Liver (tissue), 9 donors: ENCODE data around the gene HDHD3. TPM values are rescaled to one million over a fixed set of nuclear protein-coding genes. Genes with fewer than 3 reads are reported as not detected.

Experiments
- DNase-seq: peaks from one replicate; pipeline ENCODE4 v3.0.0-alpha.2; 2017; ENCODE audit warnings: low spot score
- H3K27ac ChIP-seq, 2 donors: one replicate each; pipeline ENCODE4 v1.7.0; 2013; ENCODE audit warnings: inconsistent platforms in 2 of 2, low read length in 2 of 2, control low read depth in 1 of 2, low read depth in 1 of 2, mild to moderate bottlenecking in 1 of 2
- H3K27me3 ChIP-seq, 4 donors: one replicate each; pipeline versions ENCODE4 v1.6.1 to v1.7.0; 2013; ENCODE audit warnings: low read length in 3 of 4, inconsistent platforms in 1 of 4, mild to moderate bottlenecking in 1 of 4, moderate library complexity in 1 of 4; ENCODE audit not compliant: control insufficient read depth in 4 of 4, insufficient read depth in 4 of 4
- H3K36me3 ChIP-seq, 4 donors: one replicate each; pipeline versions ENCODE4 v1.6.1 to v1.7.0; 2013; ENCODE audit warnings: low read length in 3 of 4, mild to moderate bottlenecking in 3 of 4, low read depth in 1 of 4, moderate library complexity in 1 of 4; ENCODE audit not compliant: control insufficient read depth in 4 of 4, insufficient read depth in 3 of 4
- H3K4me1 ChIP-seq, 4 donors: one replicate each; pipeline versions ENCODE4 v1.6.1 to v1.7.0; 2013; ENCODE audit warnings: low read length in 3 of 4, mild to moderate bottlenecking in 3 of 4, moderate library complexity in 1 of 4; ENCODE audit not compliant: control insufficient read depth in 4 of 4, insufficient read depth in 4 of 4
- H3K4me3 ChIP-seq, 3 donors: one replicate each; pipeline versions ENCODE4 v1.6.1 to v1.7.0; 2013; ENCODE audit warnings: low read length in 3 of 3, control low read depth in 1 of 3, low read depth in 1 of 3, mild to moderate bottlenecking in 1 of 3
- H3K9ac ChIP-seq, 2 donors: one replicate each; pipeline ENCODE4 v1.7.0; 2013; ENCODE audit warnings: low read length in 2 of 2, mild to moderate bottlenecking in 2 of 2, moderate library complexity in 2 of 2, control low read depth in 1 of 2, low read depth in 1 of 2
- H3K9me3 ChIP-seq, 4 donors: one replicate each; pipeline versions ENCODE4 v1.6.1 to v1.7.0; 2013; ENCODE audit warnings: low read length in 3 of 4; ENCODE audit not compliant: control insufficient read depth in 4 of 4
- EGR1 ChIP-seq, 2 donors: IDR thresholded peaks; 2 replicates each; pipeline ENCODE4 v1.6.1; 2016 to 2018; ENCODE audit warnings: antibody characterized with exemption in 2 of 2, low read depth in 2 of 2
- FOXA2 ChIP-seq: IDR thresholded peaks from 2 replicates; pipeline ENCODE4 v1.6.1; 2016; ENCODE audit warnings: antibody characterized with exemption
- GABPA ChIP-seq, 2 donors: IDR thresholded peaks in 1 of 2; conservative IDR thresholded peaks in 1 of 2; 2 replicates each; pipeline ENCODE4 v1.6.1; 2016; ENCODE audit warnings: antibody characterized with exemption in 2 of 2, mild to moderate bottlenecking in 1 of 2, moderate library complexity in 1 of 2
- HNF4A ChIP-seq, 2 donors: conservative IDR thresholded peaks; 2 replicates each; pipeline ENCODE4 v1.6.1; 2016; ENCODE audit warnings: antibody characterized with exemption in 2 of 2, mild to moderate bottlenecking in 2 of 2
- HNF4G ChIP-seq: IDR thresholded peaks from 2 replicates; pipeline ENCODE4 v1.6.1; 2016; ENCODE audit warnings: antibody characterized with exemption
- JUND ChIP-seq, 2 donors: IDR thresholded peaks; 2 replicates each; pipeline ENCODE4 v1.6.1; 2016; ENCODE audit warnings: antibody characterized with exemption in 2 of 2
- NR2F2 ChIP-seq: IDR thresholded peaks from 2 replicates; pipeline ENCODE4 v1.6.1; 2016; ENCODE audit warnings: antibody characterized with exemption
- RAD21 ChIP-seq, 2 donors: IDR thresholded peaks; 2 replicates each; pipeline ENCODE4 v1.6.1; 2016; ENCODE audit warnings: antibody characterized with exemption in 2 of 2, mild to moderate bottlenecking in 2 of 2
- RXRA ChIP-seq, 2 donors: IDR thresholded peaks; 2 replicates each; pipeline ENCODE4 v1.6.1; 2017 to 2018; ENCODE audit warnings: antibody characterized with exemption in 2 of 2, mild to moderate bottlenecking in 1 of 2
- SP1 ChIP-seq: IDR thresholded peaks from 2 replicates; pipeline ENCODE4 v1.6.1; 2018; ENCODE audit warnings: antibody characterized with exemption, mild to moderate bottlenecking
- TAF1 ChIP-seq: conservative IDR thresholded peaks from 2 replicates; pipeline ENCODE4 v1.6.1; 2016; ENCODE audit warnings: antibody characterized with exemption, mild to moderate bottlenecking
- YY1 ChIP-seq: IDR thresholded peaks from 2 replicates; pipeline ENCODE4 v1.6.1; 2016; ENCODE audit warnings: antibody characterized with exemption, mild to moderate bottlenecking
- WGBS: extraction: QIAGEN DNeasy Blood & Tissue Kit; methylation state at CpG from one replicate; pipeline ENCODE4 v1.1.7; 2013; 5-methylcytosine and 5-hydroxymethylcytosine counted together
- polyA plus RNA-seq, 2 donors: library from polyadenylated mRNA; stranded (reverse) in 1 of 2; unstranded in 1 of 2; fragments of 200-250 nt in 1 of 2; fragments of >200 nt in 1 of 2; fragmentation: Nextera tagmentation in 1 of 2; extraction: Ambion mirVana in 1 of 2; gene quantifications; one replicate each; pipeline versions ENCODE4 v1.2.1 to v1.2.3, GENCODE V29; 2013 to 2015
- total RNA-seq, 2 donors: library from RNA; depleted of rRNA; stranded (reverse); fragments of >200 nt; gene quantifications; one replicate each; pipeline ENCODE4 v1.2.3, GENCODE V29; 2014
- TF ChIP-seq, protein P1 (sequence below): fragments of 150-350 bp; IDR thresholded peaks from 2 replicates; pipeline ENCODE4 v1.5.1; 2017; ENCODE audit warnings: improper control_type of control experiment, low read depth, low read length; ENCODE audit not compliant: missing input control
- TF ChIP-seq, protein P2 (sequence below): IDR thresholded peaks from 2 replicates; pipeline ENCODE4 v1.6.1; 2016; ENCODE audit warnings: antibody characterized with exemption
- TF ChIP-seq, protein P3 (sequence below): IDR thresholded peaks from 2 replicates; pipeline ENCODE4 v1.6.1; 2016; ENCODE audit warnings: antibody characterized with exemption
- TF ChIP-seq, protein P4 (sequence below): IDR thresholded peaks from 2 replicates; pipeline ENCODE4 v1.6.1; 2016; ENCODE audit warnings: antibody characterized with exemption
- TF ChIP-seq, protein P5 (sequence below): IDR thresholded peaks from 2 replicates; pipeline ENCODE4 v1.6.1; 2016; ENCODE audit warnings: antibody characterized with exemption, mild to moderate bottlenecking
- donor health status: healthy.
- donor health status: healthy.
- donor health status: healthy.
- donor health status: healthy.
- donor health status: healthy.

Gene HDHD3
- total and polyA plus RNA-seq, 4 donors, result 26.9 to 63.6 (median 61.0) TPM

DNA sequence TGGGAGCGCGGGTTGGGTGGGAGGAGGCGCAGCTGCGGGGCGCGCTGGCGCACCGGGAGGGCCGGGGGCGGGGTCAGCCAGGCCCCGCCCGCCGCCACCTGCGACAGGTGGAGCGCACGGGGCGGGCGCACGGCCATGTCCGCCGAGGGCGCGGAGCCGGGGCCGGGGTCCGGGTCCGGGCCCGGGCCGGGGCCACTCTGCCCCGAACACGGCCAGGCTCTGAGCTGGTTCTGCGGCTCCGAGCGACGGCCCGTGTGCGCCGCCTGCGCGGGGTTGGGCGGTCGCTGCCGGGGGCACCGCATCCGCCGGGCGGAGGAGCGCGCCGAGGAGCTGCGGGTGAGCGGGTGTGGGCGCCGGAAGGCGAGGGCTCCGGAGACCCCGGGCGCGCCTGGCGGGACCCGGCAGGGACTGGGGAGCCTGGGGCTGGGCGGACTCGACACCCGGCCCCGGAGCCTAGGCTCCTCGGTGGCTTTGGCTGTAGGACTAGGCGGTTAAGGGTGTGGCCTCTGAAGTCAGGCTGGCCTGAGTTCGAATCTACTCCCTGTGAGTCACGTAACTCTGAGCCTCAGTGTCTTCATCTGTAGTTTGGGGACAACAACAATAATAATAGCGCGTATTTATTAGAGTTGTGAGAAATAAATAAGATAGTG, 27.2 kb downstream of the HDHD3 start, which contains the start of gene BSPRY:
TSS of gene BSPRY (plus strand) at position 97 of the 650 bp plus-strand sequence. CDS start at position 136, 39 bp downstream.
- Histone ChIP-seq H3K27ac (no peak within 1 kb of the TSS), H3K27me3 (no peaks in the 10 kb centered on the region), H3K9ac (no peak within 1 kb of the TSS), H3K4me1 (peaks cover 4 to 7% (median 5%) of the 10 kb centered on the region in 4 donors), H3K36me3 (no peaks in the 10 kb centered on the region), H3K4me3 (peak within 1 kb of the TSS in 2 of 3 donors; percentile 39 to 73), H3K9me3 (no peaks in the 10 kb centered on the region)
- DNase-seq, result peak; percentile 46
- no peak for TF ChIP-seq RXRA (IDR thresholded peaks at IDR 0.05)
- TF ChIP-seq, protein P1, sequence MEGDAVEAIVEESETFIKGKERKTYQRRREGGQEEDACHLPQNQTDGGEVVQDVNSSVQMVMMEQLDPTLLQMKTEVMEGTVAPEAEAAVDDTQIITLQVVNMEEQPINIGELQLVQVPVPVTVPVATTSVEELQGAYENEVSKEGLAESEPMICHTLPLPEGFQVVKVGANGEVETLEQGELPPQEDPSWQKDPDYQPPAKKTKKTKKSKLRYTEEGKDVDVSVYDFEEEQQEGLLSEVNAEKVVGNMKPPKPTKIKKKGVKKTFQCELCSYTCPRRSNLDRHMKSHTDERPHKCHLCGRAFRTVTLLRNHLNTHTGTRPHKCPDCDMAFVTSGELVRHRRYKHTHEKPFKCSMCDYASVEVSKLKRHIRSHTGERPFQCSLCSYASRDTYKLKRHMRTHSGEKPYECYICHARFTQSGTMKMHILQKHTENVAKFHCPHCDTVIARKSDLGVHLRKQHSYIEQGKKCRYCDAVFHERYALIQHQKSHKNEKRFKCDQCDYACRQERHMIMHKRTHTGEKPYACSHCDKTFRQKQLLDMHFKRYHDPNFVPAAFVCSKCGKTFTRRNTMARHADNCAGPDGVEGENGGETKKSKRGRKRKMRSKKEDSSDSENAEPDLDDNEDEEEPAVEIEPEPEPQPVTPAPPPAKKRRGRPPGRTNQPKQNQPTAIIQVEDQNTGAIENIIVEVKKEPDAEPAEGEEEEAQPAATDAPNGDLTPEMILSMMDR, result no peak
- TF ChIP-seq, protein P2, sequence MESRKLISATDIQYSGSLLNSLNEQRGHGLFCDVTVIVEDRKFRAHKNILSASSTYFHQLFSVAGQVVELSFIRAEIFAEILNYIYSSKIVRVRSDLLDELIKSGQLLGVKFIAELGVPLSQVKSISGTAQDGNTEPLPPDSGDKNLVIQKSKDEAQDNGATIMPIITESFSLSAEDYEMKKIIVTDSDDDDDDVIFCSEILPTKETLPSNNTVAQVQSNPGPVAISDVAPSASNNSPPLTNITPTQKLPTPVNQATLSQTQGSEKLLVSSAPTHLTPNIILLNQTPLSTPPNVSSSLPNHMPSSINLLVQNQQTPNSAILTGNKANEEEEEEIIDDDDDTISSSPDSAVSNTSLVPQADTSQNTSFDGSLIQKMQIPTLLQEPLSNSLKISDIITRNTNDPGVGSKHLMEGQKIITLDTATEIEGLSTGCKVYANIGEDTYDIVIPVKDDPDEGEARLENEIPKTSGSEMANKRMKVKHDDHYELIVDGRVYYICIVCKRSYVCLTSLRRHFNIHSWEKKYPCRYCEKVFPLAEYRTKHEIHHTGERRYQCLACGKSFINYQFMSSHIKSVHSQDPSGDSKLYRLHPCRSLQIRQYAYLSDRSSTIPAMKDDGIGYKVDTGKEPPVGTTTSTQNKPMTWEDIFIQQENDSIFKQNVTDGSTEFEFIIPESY, result no peak
- TF ChIP-seq, protein P3, sequence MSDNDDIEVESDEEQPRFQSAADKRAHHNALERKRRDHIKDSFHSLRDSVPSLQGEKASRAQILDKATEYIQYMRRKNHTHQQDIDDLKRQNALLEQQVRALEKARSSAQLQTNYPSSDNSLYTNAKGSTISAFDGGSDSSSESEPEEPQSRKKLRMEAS, result no peak
- TF ChIP-seq GABPA (IDR thresholded peaks at IDR 0.05 in 1 of 2, conservative IDR thresholded peaks at IDR 0.05 in 1 of 2), result no peak
- TF ChIP-seq TAF1, result no peak
- TF ChIP-seq NR2F2, result no peak
- no peak for TF ChIP-seq HNF4A (conservative IDR thresholded peaks at IDR 0.05)
- WGBS, result 3% methylated on average over 71 of the region's 71 CpGs

DNA sequence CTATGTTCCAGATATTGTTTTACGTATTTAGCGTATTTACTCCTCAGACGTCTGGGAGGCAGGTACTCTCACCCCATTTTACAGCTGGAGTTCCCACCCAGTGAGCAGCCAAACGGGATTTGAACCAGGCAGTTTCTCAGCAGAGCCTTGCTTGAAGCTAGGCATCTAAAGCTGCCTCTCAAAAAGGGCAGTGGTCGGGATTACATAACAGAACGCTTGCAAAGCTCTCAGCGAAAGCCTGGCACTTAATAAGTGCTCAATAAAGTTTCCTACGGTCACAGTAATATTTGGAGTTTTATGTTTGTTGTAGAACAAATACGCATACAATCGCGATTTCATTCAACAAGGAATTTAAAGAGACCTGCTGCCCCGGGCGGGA, 27.7 kb downstream of the HDHD3 start:
- H3K27ac ChIP-seq, result no peak overlapping the region
- H3K9ac ChIP-seq, result no peak overlapping the region
- peaks cover 5 to 7% (median 6%) of the 10 kb centered on the region in 4 donors for H3K4me1 ChIP-seq
- no peaks in the 10 kb centered on the region for H3K9me3 ChIP-seq
- no peaks in the 10 kb centered on the region for H3K27me3 ChIP-seq
- H3K4me3 ChIP-seq, result peak overlapping the region in 1 of 3 donors; percentile 73
- TF ChIP-seq, protein P2, result no peak
- TF ChIP-seq, protein P1, result no peak
- TF ChIP-seq, protein P4, sequence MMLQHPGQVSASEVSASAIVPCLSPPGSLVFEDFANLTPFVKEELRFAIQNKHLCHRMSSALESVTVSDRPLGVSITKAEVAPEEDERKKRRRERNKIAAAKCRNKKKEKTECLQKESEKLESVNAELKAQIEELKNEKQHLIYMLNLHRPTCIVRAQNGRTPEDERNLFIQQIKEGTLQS, result no peak
- TF ChIP-seq EGR1 (IDR thresholded peaks at IDR 0.05; ENCODE audit: low read depth in 2 of 2), result no peak
- TF ChIP-seq, protein P5, sequence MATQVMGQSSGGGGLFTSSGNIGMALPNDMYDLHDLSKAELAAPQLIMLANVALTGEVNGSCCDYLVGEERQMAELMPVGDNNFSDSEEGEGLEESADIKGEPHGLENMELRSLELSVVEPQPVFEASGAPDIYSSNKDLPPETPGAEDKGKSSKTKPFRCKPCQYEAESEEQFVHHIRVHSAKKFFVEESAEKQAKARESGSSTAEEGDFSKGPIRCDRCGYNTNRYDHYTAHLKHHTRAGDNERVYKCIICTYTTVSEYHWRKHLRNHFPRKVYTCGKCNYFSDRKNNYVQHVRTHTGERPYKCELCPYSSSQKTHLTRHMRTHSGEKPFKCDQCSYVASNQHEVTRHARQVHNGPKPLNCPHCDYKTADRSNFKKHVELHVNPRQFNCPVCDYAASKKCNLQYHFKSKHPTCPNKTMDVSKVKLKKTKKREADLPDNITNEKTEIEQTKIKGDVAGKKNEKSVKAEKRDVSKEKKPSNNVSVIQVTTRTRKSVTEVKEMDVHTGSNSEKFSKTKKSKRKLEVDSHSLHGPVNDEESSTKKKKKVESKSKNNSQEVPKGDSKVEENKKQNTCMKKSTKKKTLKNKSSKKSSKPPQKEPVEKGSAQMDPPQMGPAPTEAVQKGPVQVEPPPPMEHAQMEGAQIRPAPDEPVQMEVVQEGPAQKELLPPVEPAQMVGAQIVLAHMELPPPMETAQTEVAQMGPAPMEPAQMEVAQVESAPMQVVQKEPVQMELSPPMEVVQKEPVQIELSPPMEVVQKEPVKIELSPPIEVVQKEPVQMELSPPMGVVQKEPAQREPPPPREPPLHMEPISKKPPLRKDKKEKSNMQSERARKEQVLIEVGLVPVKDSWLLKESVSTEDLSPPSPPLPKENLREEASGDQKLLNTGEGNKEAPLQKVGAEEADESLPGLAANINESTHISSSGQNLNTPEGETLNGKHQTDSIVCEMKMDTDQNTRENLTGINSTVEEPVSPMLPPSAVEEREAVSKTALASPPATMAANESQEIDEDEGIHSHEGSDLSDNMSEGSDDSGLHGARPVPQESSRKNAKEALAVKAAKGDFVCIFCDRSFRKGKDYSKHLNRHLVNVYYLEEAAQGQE, result no peak
- no peak for TF ChIP-seq SP1
- TF ChIP-seq HNF4G, result no peak
- no peak for TF ChIP-seq YY1
- TF ChIP-seq GABPA (IDR thresholded peaks at IDR 0.05 in 1 of 2, conservative IDR thresholded peaks at IDR 0.05 in 1 of 2), result no peak
- no peak for TF ChIP-seq JUND (IDR thresholded peaks at IDR 0.05)
- TF ChIP-seq RAD21 (IDR thresholded peaks at IDR 0.05), result no peak
- TF ChIP-seq, protein P3, result no peak
- TF ChIP-seq FOXA2, result no peak
- TF ChIP-seq NR2F2, result no peak
- no peak for TF ChIP-seq HNF4A (conservative IDR thresholded peaks at IDR 0.05)
- TF ChIP-seq TAF1, result no peak
- no peak for DNase-seq
- H3K36me3 ChIP-seq, result no peaks in the 10 kb centered on the region
- WGBS, result 24% methylated on average over 13 of the region's 13 CpGs
